SK-N-SH treated with all-trans-retinoic acid at 6 μM for 48 hours (cell line): Measurements from ENCODE around the gene ZBTB40.

ENCODE experiments used
- ATAC-seq: fragments of 200-7000 bp; cut with Tn5 transposase; 3 replicates; pipeline ENCODE4 v1.9.1; 2020; ENCODE audit warnings: mild to moderate bottlenecking, moderate library complexity
- ARNTL ChIP-seq: fragments of 450-650 bp; formaldehyde crosslinking; IDR thresholded peaks from 2 replicates; pipeline ENCODE4 v1.5.0; 2020; ENCODE audit warnings: low read depth, mild to moderate bottlenecking, moderate library complexity, borderline replicate concordance
- CSDC2 ChIP-seq: fragments of 250-450 bp; sonication (Bioruptor Pico); IDR thresholded peaks from 2 replicates; pipeline ENCODE4 v1.5.0; 2020; ENCODE audit warnings: mild to moderate bottlenecking, moderate library complexity
- GLIS3 ChIP-seq: fragments of 250-450 bp; sonication (Bioruptor Pico); IDR thresholded peaks from 2 replicates; pipeline ENCODE4 v1.5.0; 2020; ENCODE audit warnings: mild to moderate bottlenecking, moderate library complexity
- OSR1 ChIP-seq: fragments of 250-450 bp; sonication (Bioruptor Pico); IDR thresholded peaks from 2 replicates; pipeline ENCODE4 v1.8.0; 2022; ENCODE audit warnings: moderate library complexity, mild to moderate bottlenecking, inconsistent platforms
- PPARA ChIP-seq: fragments of 250-450 bp; sonication (Bioruptor Pico); IDR thresholded peaks from 2 replicates; pipeline ENCODE4 v1.5.0; 2020; ENCODE audit warnings: mild to moderate bottlenecking, borderline replicate concordance
- RARB ChIP-seq: fragments of 250-450 bp; sonication (Bioruptor Pico); IDR thresholded peaks from 2 replicates; pipeline ENCODE4 v1.8.0; 2021; ENCODE audit warnings: mild to moderate bottlenecking, moderate library complexity
- SNAI2 ChIP-seq: fragments of 250-450 bp; sonication (Bioruptor Pico); IDR thresholded peaks from 2 replicates; pipeline ENCODE4 v1.5.0; 2020; ENCODE audit warnings: mild to moderate bottlenecking, moderate library complexity
- TCF4 ChIP-seq: fragments of 250-450 bp; sonication (Bioruptor Pico); IDR thresholded peaks from 2 replicates; pipeline ENCODE4 v1.8.0; 2021; ENCODE audit warnings: mild to moderate bottlenecking, moderate library complexity, borderline replicate concordance
- ZC3H10 ChIP-seq: fragments of 250-450 bp; sonication (Bioruptor Pico); IDR thresholded peaks from 2 replicates; pipeline ENCODE4 v1.5.1; 2021; ENCODE audit warnings: mild to moderate bottlenecking, moderate library complexity
- ZFP30 ChIP-seq: fragments of 450-650 bp; formaldehyde crosslinking; IDR thresholded peaks from 2 replicates; pipeline ENCODE4 v1.5.0; 2022; ENCODE audit warnings: mild to moderate bottlenecking, moderate library complexity
- ZNF70 ChIP-seq: fragments of 450-650 bp; formaldehyde crosslinking; IDR thresholded peaks from 2 replicates; pipeline ENCODE4 v1.5.0; 2020; ENCODE audit warnings: mild to moderate bottlenecking, moderate library complexity
- ZNF8 ChIP-seq: fragments of 450-650 bp; formaldehyde crosslinking; IDR thresholded peaks from 2 replicates; pipeline ENCODE4 v1.5.0; 2020; ENCODE audit warnings: mild to moderate bottlenecking, moderate library complexity
- TF ChIP-seq, protein P1 (sequence below): fragments of 250-450 bp; sonication (Bioruptor Pico); IDR thresholded peaks from 2 replicates; pipeline ENCODE4 v1.8.0; 2020; ENCODE audit warnings: mild to moderate bottlenecking, moderate library complexity, borderline replicate concordance
- TF ChIP-seq, protein P2 (sequence below): fragments of 250-450 bp; sonication (Bioruptor Pico); IDR thresholded peaks from 2 replicates; pipeline ENCODE4 v1.5.1; 2021; ENCODE audit warnings: mild to moderate bottlenecking, moderate library complexity
- TF ChIP-seq, protein P3 (sequence below): fragments of 250-450 bp; sonication (Bioruptor Pico); IDR thresholded peaks from 2 replicates; pipeline ENCODE4 v1.5.0; 2020; ENCODE audit warnings: mild to moderate bottlenecking, moderate library complexity
- TF ChIP-seq, protein P4 (sequence below): fragments of 250-450 bp; sonication (Bioruptor Pico); IDR thresholded peaks from 2 replicates; pipeline ENCODE4 v1.8.0; 2021; ENCODE audit warnings: low read depth, mild to moderate bottlenecking, moderate library complexity, borderline replicate concordance
- TF ChIP-seq, protein P5 (sequence below): fragments of 250-450 bp; sonication (Bioruptor Pico); IDR thresholded peaks from 2 replicates; pipeline ENCODE4 v1.5.1; 2020; ENCODE audit warnings: low read depth, mild to moderate bottlenecking, moderate library complexity

The ZBTB40 gene

DNA sequence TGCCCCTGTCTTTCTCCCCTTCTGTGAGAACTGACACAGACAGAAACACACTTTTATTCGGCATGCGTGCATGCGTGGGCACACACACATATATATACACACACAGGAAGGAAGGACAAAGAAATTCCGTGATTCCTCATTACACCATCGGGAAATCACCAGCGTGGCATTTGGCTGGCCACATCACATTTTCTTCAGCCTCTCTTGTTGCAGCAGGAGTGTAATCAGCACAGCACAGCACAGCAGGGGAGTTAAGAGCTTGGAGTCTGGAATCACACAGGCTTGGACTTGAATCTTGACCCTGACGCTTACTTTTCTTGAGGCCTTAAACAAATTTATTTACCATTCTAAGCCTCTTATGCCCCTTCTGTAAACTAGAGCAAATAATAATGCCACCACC, 66.3 kb downstream of the ZBTB40 start:
- ATAC-seq = no peak
- TF ChIP-seq, protein P1, sequence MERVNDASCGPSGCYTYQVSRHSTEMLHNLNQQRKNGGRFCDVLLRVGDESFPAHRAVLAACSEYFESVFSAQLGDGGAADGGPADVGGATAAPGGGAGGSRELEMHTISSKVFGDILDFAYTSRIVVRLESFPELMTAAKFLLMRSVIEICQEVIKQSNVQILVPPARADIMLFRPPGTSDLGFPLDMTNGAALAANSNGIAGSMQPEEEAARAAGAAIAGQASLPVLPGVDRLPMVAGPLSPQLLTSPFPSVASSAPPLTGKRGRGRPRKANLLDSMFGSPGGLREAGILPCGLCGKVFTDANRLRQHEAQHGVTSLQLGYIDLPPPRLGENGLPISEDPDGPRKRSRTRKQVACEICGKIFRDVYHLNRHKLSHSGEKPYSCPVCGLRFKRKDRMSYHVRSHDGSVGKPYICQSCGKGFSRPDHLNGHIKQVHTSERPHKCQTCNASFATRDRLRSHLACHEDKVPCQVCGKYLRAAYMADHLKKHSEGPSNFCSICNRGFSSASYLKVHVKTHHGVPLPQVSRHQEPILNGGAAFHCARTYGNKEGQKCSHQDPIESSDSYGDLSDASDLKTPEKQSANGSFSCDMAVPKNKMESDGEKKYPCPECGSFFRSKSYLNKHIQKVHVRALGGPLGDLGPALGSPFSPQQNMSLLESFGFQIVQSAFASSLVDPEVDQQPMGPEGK (CRISPR knock-in tag) = no peak
- no peak for TF ChIP-seq ZFP30 (CRISPR knock-in tag)

DNA sequence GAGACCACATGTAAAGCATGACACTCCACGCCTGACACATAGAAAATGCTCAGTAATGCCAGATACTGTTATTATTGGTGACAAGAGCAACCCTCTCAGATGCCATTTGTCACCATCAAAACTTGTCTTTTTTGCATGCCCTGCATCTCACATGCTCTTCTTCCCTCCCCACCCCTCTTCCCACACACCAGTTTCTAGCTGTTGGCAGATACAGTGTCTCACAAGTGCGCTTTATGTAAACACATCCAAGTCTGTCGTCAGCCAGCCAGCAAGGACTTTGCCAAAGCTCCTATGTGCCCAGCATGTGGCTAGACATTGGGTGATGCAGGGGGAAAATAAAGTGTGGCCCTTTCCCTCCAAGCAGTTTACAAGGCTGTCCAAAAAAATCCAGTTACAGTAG, 66.7 kb downstream of the ZBTB40 start:
- no peak for TF ChIP-seq SNAI2 (CRISPR knock-in tag)
- no peak for TF ChIP-seq GLIS3 (CRISPR knock-in tag)
- TF ChIP-seq ZNF8 = no peak
- TF ChIP-seq, protein P2, sequence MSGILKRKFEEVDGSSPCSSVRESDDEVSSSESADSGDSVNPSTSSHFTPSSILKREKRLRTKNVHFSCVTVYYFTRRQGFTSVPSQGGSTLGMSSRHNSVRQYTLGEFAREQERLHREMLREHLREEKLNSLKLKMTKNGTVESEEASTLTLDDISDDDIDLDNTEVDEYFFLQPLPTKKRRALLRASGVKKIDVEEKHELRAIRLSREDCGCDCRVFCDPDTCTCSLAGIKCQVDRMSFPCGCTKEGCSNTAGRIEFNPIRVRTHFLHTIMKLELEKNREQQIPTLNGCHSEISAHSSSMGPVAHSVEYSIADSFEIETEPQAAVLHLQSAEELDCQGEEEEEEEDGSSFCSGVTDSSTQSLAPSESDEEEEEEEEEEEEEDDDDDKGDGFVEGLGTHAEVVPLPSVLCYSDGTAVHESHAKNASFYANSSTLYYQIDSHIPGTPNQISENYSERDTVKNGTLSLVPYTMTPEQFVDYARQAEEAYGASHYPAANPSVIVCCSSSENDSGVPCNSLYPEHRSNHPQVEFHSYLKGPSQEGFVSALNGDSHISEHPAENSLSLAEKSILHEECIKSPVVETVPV (CRISPR knock-in tag) = no peak
- TF ChIP-seq CSDC2 (CRISPR knock-in tag) = no peak
- TF ChIP-seq ZNF70 = no peak
- TF ChIP-seq, protein P3, sequence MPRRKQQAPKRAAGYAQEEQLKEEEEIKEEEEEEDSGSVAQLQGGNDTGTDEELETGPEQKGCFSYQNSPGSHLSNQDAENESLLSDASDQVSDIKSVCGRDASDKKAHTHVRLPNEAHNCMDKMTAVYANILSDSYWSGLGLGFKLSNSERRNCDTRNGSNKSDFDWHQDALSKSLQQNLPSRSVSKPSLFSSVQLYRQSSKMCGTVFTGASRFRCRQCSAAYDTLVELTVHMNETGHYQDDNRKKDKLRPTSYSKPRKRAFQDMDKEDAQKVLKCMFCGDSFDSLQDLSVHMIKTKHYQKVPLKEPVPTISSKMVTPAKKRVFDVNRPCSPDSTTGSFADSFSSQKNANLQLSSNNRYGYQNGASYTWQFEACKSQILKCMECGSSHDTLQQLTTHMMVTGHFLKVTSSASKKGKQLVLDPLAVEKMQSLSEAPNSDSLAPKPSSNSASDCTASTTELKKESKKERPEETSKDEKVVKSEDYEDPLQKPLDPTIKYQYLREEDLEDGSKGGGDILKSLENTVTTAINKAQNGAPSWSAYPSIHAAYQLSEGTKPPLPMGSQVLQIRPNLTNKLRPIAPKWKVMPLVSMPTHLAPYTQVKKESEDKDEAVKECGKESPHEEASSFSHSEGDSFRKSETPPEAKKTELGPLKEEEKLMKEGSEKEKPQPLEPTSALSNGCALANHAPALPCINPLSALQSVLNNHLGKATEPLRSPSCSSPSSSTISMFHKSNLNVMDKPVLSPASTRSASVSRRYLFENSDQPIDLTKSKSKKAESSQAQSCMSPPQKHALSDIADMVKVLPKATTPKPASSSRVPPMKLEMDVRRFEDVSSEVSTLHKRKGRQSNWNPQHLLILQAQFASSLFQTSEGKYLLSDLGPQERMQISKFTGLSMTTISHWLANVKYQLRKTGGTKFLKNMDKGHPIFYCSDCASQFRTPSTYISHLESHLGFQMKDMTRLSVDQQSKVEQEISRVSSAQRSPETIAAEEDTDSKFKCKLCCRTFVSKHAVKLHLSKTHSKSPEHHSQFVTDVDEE (CRISPR knock-in tag) = no peak
- TF ChIP-seq, protein P4, sequence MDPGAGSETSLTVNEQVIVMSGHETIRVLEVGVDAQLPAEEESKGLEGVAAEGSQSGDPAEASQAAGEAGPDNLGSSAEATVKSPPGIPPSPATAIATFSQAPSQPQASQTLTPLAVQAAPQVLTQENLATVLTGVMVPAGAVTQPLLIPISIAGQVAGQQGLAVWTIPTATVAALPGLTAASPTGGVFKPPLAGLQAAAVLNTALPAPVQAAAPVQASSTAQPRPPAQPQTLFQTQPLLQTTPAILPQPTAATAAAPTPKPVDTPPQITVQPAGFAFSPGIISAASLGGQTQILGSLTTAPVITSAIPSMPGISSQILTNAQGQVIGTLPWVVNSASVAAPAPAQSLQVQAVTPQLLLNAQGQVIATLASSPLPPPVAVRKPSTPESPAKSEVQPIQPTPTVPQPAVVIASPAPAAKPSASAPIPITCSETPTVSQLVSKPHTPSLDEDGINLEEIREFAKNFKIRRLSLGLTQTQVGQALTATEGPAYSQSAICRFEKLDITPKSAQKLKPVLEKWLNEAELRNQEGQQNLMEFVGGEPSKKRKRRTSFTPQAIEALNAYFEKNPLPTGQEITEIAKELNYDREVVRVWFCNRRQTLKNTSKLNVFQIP (CRISPR knock-in tag) = no peak
- TF ChIP-seq RARB (CRISPR knock-in tag) = no peak
- TF ChIP-seq, protein P5, sequence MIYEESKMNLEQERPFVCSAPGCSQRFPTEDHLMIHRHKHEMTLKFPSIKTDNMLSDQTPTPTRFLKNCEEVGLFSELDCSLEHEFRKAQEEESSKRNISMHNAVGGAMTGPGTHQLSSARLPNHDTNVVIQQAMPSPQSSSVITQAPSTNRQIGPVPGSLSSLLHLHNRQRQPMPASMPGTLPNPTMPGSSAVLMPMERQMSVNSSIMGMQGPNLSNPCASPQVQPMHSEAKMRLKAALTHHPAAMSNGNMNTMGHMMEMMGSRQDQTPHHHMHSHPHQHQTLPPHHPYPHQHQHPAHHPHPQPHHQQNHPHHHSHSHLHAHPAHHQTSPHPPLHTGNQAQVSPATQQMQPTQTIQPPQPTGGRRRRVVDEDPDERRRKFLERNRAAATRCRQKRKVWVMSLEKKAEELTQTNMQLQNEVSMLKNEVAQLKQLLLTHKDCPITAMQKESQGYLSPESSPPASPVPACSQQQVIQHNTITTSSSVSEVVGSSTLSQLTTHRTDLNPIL (CRISPR knock-in tag) = no peak
- no peak for TF ChIP-seq OSR1 (CRISPR knock-in tag)
- TF ChIP-seq ZFP30 (CRISPR knock-in tag) = no peak
- no peak for TF ChIP-seq ARNTL (CRISPR knock-in tag)
- no peak for TF ChIP-seq TCF4 (CRISPR knock-in tag)
- no peak for ATAC-seq

- TF ChIP-seq SNAI2 (CRISPR knock-in tag) (no peak), OSR1 (CRISPR knock-in tag) (no peak), ZC3H10 (CRISPR knock-in tag) (no peak), PPARA (CRISPR knock-in tag) (no peak), GLIS3 (CRISPR knock-in tag) (no peak), ZFP30 (CRISPR knock-in tag) (no peak), RARB (CRISPR knock-in tag) (no peak), TCF4 (CRISPR knock-in tag) (no peak), CSDC2 (CRISPR knock-in tag) (no peak)
- TF ChIP-seq, protein P1 (CRISPR knock-in tag) = no peak
- TF ChIP-seq, protein P4 (CRISPR knock-in tag) = no peak
- TF ChIP-seq, protein P2 (CRISPR knock-in tag) = no peak
- ATAC-seq = no peak
Measured at GRCh38 chr1:22520871-22521270, 69.2 kb downstream of the ZBTB40 start.
